ENCODE results near the gene HLA-DPB1.

- TF ChIP-seq, protein P1, sequence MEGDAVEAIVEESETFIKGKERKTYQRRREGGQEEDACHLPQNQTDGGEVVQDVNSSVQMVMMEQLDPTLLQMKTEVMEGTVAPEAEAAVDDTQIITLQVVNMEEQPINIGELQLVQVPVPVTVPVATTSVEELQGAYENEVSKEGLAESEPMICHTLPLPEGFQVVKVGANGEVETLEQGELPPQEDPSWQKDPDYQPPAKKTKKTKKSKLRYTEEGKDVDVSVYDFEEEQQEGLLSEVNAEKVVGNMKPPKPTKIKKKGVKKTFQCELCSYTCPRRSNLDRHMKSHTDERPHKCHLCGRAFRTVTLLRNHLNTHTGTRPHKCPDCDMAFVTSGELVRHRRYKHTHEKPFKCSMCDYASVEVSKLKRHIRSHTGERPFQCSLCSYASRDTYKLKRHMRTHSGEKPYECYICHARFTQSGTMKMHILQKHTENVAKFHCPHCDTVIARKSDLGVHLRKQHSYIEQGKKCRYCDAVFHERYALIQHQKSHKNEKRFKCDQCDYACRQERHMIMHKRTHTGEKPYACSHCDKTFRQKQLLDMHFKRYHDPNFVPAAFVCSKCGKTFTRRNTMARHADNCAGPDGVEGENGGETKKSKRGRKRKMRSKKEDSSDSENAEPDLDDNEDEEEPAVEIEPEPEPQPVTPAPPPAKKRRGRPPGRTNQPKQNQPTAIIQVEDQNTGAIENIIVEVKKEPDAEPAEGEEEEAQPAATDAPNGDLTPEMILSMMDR (conservative IDR thresholded peaks at IDR 0.05) = peak; percentile 88
- no peak for TF ChIP-seq ZFX (IDR thresholded peaks at IDR 0.05)
These were observed 42.8 kb downstream of the HLA-DPB1 start for GRCh38 chr6:33118525-33119123.
